CD4-positive, alpha-beta T cell treated with Interleukin-2 at 100 ng/mL for 4 hours (primary cell): ENCODE measurements around the gene GLIS2.
"Not testable (repeated sequence)": the region's sequence is repeated elsewhere in the genome, so short reads cannot be mapped to it uniquely, and the experiment has no call there.

Experiments
- DNase-seq: peaks from one replicate; pipeline ENCODE4 v3.0.0-alpha.2; 2020; ENCODE audit warnings: low spot score

Gene GLIS2

DNA sequence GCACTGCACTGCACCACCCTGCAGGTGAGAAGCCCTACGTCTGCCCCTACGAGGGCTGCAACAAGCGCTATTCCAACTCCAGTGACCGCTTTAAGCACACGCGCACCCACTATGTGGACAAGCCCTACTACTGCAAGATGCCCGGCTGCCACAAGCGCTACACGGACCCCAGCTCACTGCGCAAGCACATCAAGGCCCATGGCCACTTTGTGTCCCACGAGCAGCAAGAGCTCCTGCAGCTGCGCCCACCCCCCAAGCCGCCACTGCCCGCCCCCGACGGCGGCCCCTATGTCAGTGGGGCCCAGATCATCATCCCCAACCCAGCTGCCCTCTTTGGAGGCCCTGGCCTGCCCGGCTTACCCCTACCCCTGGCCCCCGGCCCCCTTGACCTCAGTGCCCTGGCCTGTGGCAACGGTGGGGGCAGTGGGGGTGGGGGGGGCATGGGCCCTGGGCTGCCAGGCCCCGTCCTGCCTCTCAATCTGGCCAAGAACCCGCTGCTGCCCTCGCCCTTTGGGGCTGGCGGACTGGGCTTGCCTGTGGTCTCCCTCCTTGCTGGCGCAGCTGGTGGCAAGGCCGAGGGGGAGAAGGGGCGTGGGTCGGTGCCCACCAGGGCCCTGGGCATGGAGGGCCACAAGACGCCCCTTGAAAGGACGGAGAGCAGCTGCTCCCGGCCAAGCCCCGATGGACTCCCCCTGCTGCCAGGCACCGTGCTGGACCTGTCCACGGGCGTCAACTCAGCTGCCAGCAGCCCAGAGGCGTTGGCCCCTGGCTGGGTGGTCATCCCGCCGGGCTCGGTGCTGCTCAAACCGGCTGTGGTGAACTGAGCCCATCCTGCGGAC is 21.1 kb downstream of the GLIS2 start:
- DNase-seq: no peak

DNA sequence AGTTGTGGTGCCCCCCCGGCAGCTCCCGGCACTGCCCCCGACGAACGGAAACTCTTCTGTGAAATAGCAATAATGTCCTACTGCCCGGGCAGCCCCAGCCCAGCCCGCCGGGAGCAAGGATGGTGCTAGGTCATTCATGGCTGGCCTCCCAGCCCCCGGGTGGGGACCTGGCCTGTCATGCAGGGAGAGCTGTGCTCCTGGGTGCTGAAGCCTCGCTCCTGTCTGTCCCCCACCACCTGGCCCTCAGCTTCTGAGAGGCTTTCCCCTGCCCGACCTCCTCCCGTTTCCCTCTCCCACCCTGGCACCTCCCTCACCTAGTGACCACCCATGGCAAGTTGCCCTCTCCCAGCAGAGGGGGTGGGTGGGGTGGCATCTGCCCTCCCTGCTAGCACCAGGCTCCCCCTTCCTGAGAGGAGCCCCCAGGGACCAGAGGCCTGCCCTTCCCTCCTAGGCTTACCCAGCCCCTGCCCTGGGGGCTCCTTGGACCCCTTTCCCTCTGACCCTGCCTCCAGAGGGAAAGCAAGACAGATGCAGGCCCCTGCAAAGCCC is 21.7 kb downstream of the GLIS2 start:
- no peak for DNase-seq

DNA sequence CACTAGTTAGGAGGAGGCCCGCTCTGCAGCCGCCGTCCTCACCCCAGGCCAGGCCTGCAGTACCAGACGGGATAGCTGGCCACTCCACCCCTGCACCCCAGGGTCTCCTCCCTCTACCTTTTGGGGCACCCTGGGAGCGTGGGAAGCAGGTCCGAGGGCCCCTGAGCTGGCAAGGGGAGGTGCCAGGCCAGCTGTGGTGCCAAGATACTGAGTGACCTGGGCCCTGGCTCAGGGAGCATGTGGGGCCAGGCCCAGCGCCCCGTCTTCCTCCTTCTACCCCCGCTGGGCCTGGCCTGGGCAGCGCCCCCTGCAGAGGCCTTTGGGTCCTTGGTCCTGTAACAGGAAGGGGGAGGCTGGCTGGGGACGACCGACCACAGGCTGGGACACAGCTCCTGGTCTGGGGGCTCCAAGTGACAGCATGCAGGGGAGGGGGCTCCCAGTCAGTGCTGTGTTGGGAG is 22.3 kb downstream of the GLIS2 start:
- no peak for DNase-seq

DNA sequence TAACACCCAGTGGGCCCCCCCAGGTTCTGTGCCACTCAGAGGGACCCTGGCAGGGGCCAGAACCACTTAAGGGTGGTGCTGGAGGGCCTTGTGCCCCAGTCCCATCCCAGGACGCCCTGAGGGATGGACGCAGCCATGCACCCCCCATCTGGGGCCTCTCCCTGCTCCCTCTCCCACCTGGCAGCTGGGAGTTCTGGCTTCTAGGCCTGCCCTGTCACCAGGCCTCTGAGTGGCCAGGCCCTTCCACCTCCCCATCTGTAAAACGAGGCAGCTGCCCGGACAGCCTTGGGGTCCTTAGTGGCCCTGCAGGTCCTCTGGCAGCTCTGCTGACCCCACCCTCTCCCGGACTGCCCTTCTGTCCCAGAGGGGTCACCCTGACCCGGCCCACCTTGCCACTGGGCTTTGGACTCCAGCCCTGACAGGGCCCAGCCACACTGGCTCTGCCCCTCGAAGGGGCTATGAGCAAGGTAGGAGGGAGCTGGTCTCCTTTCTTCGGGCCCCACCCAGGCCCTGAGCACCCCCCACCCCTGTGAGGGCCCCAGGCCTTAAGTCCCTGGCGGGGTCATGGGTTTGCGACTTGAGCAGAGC is 22.9 kb downstream of the GLIS2 start:
- DNase-seq: no peak

DNA sequence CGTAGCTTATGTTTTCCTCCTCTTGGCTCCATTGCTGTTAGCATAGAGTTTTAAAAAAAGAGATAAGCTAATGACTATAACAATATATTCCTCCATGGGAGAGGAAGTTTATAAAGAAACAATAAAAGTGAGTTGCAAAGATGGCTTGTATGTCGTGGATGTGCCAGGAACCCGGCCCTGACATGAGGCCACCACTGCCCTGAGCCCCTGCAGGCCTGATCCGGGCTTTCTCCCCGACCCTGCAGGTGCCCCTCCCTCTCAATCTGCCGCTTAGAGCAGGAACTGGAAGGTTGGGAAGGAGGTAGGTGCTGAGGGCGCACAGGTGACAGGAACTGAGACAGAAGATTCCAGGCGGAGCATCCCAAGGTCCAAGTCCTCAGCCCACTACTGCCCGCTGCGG is 23.6 kb downstream of the GLIS2 start:
- no peak for DNase-seq

DNA sequence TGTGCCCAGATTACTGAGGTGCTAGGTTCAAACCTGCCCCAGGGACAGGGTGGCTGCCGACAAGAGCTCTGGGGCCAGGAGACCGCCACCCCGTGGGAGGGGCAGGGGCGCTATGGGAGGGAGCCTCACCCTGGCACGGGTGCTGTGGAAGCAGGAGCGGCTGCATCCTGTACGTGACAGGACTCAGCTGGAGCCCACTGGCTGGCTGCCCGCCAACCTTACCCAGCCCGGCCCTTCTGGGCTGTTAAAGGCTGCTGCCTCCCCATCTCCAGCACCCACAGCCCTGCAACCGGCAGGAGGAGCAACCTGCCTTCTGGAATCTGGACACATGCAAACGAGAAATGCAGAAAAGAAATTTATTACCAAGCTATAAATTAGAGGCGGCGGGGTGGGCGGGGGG is 24.0 kb downstream of the GLIS2 start:
- DNase-seq: no peak

DNA sequence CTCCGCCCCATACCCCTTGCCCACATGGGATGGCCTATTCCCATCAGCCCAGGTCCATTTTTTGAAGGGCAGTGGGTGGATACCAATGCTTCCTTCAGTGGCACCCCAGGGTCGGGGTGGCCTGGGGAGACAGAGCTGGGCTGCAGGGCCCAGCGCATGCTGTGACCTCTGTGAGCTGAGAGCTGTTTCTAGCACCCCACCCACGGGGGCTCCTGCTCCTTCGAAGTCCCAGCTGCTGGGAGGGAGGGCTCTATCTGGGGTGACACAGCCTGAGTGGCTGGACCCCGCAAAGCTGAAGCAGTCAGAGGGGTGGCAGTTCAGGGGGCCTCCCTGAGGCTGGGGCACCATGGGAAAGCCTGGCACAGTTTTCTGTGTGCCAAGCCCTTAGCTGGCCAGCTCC is 24.6 kb downstream of the GLIS2 start:
- DNase-seq: no peak

DNA sequence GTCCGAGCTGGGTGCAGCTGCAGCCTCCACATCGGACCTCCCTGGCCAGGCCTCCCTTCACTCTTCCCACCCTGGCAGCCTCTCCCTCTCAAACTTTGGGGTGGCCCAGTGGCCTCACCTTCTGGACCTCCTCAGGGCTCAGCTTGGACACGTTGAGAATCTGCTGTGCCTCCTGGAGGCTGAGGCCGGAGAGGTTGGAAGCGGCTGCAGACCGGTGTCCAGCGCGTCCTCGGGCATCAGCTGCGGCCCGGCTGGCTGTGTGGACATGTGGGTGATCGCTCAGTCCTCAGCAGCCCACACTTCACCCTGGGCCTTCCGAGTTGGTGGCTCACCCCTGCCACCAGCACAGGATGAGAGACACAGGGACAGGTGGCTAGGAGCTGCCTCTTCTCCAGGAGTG is 25.4 kb downstream of the GLIS2 start:
- no peak for DNase-seq

DNA sequence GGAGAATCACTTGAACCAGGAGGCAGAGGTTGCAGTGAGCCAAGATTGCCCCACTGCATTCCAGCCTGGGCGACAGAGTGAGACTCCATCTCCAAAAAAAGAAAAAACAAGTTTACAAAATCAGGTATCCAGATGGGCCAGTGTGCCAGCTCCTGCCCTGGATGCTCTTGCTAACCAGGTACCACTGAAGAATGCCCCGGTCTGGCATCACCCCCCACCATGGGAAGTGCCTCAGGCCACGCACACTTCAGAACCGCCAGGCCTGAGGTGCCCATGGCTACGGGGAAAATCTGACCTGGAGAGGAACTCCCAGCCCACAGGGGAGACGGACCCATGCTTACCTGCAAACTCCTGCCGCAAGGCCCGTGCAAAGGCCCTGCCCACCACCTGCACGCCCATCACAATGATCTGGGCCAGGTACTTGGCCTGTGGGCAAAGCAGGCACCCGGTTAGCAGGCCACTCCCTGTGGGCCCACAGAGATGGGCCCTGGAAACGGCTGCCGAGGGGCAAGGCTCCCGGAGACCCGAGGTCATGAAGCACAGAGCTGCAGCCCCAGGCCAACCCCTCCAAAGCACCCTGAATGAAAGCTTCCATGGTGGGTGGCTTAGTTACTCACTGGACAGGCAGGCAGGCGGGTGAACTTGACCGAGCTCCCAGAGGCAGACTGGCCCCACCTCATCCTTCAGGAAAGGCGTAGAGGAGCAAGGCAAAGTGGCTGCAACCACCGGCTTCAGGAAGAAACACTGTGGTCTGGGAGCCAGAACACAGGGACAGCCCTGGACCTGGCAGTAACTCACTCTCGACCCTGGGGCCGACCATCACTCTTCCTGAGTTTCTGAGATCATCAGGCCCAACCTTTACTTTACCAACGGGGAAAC is 27.2 kb downstream of the GLIS2 start:
- no peak for DNase-seq

DNA sequence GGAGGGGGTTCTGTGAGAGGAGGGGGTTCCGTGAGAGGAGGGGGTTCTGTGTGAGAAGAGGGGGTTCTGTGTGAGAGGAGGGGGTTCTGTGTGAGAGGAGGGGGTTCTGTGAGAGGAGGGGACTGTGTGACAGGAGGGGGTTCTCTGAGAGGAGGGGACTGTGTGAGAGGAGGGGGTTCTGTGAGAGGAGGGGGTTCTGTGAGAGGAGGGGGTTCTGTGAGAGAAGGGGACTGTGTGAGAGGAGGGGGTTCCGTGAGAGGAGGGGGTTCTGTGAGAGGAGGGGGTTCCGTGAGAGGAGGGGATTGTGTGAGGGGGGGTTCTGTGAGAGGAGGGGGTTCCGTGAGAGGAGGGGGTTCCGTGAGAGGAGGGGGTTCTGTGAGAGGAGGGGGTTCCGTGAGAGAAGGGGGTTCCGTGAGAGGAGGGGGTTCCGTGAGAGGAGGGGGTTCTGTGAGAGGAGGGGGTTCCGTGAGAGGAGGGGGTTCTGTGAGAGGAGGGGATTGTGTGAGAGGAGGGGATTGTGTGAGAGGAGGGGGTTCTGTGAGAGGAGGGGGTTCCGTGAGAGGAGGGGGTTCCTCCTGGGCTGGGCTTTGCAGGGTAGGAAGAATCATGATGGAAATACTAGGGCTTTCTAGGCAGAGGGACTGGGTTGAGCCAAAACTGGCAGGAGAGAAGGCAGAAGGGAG is 28.6 kb downstream of the GLIS2 start:
- DNase-seq: not testable (repeated sequence)

DNA sequence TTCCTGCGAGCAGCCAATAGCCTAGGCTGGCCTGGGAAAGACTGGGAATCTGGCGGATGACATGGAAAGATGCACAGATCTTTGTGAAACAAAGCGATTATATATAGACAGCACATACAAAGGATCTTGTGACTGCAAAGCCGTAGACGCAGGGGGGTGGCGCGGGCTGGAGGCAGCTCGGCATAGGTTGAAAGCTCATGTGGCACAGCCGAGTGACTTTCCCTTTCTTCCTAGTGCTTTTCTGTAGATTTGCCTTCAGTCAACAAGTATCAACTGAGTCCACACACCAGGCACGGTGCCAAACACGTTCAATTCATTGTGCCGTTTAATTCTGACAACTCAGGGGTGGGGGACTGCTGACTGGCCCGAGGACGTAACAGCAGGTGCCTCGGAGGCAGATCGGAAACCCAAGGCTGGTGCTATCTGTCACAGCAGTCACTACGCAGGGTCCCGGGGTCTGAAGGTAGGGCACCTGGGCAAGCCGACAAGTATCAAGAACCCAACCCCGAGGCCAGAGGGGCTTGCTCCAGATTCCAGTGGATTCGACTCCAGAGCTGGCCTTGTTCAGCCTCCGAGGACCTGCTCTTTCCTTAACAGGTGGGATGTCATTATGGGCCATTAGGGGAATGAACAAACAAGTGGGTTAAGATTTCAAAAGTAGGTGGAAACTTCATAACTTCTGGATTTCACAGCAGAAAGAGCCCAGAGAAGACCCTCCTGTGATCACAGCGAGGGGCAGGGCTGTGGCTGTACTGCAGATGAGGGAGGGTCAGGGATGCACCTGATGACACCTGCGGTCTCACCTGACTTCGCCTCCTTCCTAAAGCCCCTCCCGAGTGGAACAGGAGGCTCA is 29.3 kb downstream of the GLIS2 start:
- DNase-seq: no peak

DNA sequence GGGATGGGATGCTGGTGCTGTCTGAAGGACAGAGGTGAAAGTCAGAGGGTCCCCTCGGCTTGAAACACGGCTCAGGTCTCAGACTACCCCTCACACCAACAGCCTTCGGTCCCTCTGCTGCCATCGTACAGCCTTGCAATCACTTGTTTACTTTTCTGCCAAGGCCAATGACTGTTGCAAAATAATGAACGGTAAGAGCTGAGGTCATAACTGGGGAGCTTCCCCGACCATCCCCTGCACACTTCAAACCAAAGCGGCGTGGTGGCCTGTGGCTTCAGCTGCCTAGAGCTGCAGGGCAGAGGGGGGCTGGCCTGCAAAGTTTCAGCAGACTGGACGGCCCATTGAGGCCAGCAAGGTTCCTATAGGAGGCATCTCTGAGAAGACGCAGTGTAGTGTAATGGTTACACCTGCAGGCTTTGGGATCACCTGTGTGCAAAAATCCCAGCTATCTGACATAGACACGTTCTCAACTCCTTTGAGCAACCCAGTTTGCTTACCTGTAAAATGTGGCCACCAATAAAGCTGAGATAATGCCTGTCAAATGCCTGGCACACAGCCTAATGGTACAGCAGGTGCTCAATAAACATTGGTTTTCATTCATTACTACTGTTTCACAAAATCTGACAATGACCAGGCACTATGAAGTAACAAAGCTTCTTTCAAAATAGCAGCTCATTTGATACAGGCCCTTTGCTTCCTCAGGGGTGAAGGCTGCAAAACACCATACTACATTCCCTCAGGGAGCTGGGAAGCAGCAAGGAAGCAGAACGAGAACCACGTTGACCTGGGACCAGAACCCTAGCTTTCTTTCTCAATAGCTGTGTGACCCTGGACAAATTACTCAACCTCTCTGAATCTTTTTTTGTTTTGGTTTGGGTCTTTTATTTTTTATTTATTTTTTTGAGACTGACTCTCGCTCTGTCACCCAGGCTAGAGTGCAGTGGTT is 30.2 kb downstream of the GLIS2 start:
- DNase-seq: no peak

DNA sequence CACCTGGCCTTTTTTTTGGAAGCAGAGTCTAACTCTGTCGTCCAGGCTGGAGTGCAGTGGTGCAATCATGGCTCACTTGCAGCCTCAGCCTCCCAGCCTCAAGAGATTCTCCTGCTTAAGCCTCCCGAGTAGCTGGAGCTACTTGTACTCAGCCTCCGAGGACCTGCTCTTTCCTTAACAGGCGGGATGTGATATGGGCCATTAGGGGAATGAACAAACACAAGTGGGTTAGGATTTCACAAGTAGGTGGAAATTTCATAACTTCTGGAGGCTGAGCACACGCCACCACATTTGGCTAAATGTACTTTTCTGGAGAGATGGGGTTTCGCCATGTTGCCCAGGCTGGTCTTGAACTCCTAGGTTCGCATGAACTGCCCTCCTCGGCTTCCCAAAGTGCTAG is 31.1 kb downstream of the GLIS2 start:
- no peak for DNase-seq

DNA sequence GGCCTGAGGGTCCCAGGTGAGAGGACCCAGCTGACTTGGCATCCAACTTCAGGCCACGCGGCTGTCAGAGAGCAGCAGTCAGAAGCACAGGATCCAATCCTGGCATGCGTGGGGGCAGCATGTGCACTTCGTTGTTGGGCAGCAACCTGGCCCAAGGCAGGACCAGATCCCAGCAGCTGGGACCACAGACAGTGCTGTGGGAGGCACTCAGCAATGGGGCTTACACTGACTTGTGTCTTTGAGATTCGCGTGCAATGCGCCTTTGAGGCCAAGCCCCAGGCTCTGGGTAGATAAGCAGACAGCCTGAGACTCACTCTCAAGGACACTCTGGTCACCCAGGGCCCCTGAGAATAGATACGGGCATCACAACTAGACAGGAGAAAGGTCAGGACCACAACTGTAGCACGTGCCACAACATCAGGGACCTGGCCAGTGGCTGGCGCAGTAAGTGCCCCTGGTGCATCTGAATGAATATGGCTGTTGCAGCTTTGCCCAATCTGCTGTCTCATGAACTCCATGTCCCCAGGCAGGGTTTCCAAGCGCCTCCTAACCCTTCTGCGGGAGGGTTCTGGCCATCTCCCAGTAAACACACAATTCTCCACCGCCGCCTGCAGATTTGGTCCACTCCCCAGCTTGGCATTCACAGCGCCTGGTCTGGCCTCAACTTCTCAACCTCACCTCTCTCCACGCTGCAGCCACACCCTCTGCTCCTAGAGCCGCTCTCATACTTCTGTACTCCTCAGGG is 32.1 kb downstream of the GLIS2 start:
- no peak for DNase-seq

DNA sequence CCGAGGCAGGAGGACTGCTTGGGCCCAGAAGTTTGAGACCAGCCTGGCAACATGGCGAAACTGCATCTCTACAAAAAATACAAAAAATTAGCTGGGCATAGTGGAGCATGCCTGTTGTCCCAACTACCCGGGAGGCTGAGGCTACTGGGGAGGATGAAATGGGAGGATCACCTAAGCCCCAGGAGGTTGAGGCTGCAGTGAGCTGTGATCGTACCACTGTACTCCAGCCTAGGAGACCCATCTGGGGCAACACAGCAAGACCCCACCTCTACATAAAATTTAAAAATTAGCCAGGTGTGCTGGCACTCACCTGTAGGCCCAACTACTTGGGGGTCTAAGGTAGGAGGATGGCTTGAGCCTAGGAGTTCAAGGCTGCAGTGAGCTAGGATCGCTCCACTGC is 33.5 kb downstream of the GLIS2 start:
- DNase-seq: no peak

DNA sequence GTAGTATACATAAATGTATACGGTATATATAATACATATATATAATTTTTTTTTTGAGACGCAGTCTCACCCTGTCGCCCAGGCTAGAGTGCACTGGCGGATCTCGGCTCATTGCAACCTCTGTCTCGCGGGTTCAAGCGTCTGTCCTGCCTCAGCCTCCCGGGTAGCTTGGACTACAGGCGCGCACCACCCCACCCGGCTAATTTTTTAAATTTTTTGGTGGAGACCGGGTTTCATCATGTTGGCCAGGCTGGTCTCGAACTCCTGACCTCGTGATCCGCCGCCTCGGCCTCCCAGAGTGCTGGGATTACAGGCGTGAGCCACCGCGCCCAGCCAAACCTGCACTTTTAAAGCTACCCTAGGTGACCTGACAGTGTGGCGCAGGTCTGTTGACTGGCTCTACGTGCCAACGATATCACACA is 34.5 kb downstream of the GLIS2 start:
- no peak for DNase-seq

DNA sequence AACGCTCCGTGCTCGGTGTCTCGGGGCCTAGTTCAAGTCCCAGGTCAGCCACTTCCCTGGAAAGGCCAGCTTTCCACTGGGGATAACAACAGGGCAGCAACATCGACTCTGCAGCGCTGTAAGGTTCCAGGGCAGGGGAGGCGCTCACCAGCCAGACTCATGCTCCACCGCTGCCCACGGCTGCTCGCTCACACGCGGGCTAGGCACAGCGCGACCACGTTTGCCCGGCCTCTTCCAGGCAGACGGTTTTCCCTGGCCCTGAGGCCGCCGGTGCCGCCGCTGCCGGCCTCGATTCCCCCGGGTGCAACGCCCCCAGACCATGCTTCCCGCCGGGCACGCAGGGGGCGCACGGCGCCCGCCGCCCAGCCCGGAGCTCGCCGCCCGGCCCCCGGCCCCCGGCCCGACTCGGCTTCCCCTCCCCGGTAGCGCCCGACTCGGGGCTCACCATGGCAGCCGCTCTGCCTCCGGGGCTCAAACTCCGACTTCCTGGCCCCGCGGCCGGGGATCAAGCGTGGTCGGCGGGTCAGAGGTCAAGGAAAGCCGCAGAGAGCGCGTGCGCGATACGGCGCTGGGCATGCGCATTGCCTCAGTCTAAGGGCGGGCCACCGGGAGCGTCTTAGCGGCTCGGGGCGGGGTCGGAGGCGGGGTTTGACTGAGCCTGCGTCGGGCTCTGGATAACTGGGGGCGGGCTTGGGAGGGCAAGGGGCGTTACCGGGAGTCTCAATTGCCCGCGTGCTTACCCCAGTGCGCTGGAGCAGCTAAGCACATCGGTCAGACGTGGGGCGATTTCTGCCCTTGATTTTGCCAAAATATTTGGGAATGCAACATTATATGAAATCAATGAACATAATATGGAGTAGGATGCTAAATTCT is 35.2 kb downstream of the GLIS2 start, which contains the start of gene PAM16:
PAM16 (minus strand) TSS at position 535 of the 873 bp plus-strand sequence; CDS start at position 448, 87 bp downstream.
- DNase-seq: peak; percentile 97

DNA sequence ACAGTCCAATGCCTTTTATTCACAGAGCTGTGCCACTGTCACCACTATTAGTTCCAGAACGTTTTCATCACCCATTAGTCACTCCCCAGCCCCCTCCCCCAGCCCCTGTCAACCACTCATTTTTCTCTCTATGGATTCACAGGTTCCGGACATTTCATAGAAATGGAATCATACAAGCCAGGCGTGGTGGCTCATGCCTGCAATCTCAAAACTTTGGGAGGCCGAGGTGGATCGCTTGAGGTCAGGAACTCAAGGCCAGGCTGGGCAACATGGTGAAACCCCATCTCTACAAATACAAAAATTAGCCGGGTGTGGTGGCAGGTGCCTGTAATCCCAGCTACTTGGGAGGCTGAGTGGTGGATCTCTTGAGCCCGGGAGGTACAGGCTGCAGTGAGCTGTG is 36.0 kb downstream of the GLIS2 start:
- no peak for DNase-seq
